IMR-90 (cell line): ENCODE measurements around the gene OSBPL8. TPM values are rescaled to one million over a fixed set of nuclear protein-coding genes. Genes with fewer than 3 reads are reported as not detected.

ENCODE experiments used
- ATAC-seq: fragments of 200-7000 bp; cut with Tn5 transposase; 2 replicates; pipeline ENCODE4 v1.9.1; 2020; ENCODE audit warnings: low read depth, mild to moderate bottlenecking, moderate library complexity
- BruUV-seq: library from RNA; stranded (reverse); fragments of 400-500 nt; replicated peaks from 2 replicates; lab custom pipeline; 2021; lab: Mats Ljungman, UMichigan
- CTCF ChIA-PET: fragments of 300-600 bp; formaldehyde crosslinking; extraction: SDS; loops from one replicate; lab custom pipeline; 2021; ENCODE audit warnings: antibody characterized with exemption; lab: Yijun Ruan, JAX
- POLR2A ChIA-PET: fragments of 300-600 bp; sonication (Branson Sonifier 250); formaldehyde crosslinking; loops from one replicate; lab custom pipeline; 2022; ENCODE audit warnings: antibody characterized with exemption; ENCODE audit not compliant: unreplicated experiment; lab: Charles Lee
- DNase-seq: peaks from one replicate; pipeline ENCODE4 v3.0.0; 2013
- H2AFZ ChIP-seq: replicated peaks from 2 replicates; pipeline ENCODE3; 2013; ENCODE audit warnings: low read length, mild to moderate bottlenecking; ENCODE audit not compliant: poor library complexity
- H2AK5ac ChIP-seq: 2 replicates; pipeline ENCODE4 v1.6.1; 2013; ENCODE audit warnings: low read depth, low read length, inconsistent platforms
- H2AK9ac ChIP-seq: replicated peaks from 2 replicates; pipeline ENCODE3; 2013; ENCODE audit warnings: mild to moderate bottlenecking, low read depth, low read length, moderate library complexity; ENCODE audit not compliant: poor library complexity
- H2BK120ac ChIP-seq: 2 replicates; pipeline ENCODE4 v1.6.1; 2013; ENCODE audit warnings: low read depth, low read length, inconsistent platforms
- H2BK15ac ChIP-seq: 3 replicates; pipeline ENCODE4 v1.6.1; 2013; ENCODE audit warnings: low read depth, low read length, inconsistent platforms
- H2BK20ac ChIP-seq: 2 replicates; pipeline ENCODE4 v1.6.1; 2013; ENCODE audit warnings: low read depth, mild to moderate bottlenecking, inconsistent platforms, low read length, moderate library complexity
- H2BK5ac ChIP-seq: 2 replicates; pipeline ENCODE4 v1.6.1; 2013; ENCODE audit warnings: mild to moderate bottlenecking, low read depth, low read length, inconsistent platforms; ENCODE audit not compliant: poor library complexity, severe bottlenecking
- H3K14ac ChIP-seq: replicated peaks from 2 replicates; pipeline ENCODE4 v1.6.1; 2013; ENCODE audit warnings: low read depth, low read length, inconsistent platforms
- H3K18ac ChIP-seq: 2 replicates; pipeline ENCODE4 v1.6.1; 2013; ENCODE audit warnings: low read depth, low read length, control low read depth
- H3K23ac ChIP-seq: 2 replicates; pipeline ENCODE4 v1.6.1; 2013; ENCODE audit warnings: low read depth, low read length, inconsistent platforms
- H3K27ac ChIP-seq: 2 replicates; pipeline ENCODE4 v1.5.1; 2013; ENCODE audit warnings: mild to moderate bottlenecking, control low read depth, low read length; ENCODE audit not compliant: insufficient read depth
- H3K27me3 ChIP-seq: 2 replicates; pipeline ENCODE4 v1.6.1; 2013; ENCODE audit warnings: low read length; ENCODE audit not compliant: control insufficient read depth, insufficient read depth
- H3K36me3 ChIP-seq: 2 replicates; pipeline ENCODE4 v1.6.1; 2013; ENCODE audit warnings: low read length, mixed read lengths; ENCODE audit not compliant: control insufficient read depth, insufficient read depth
- H3K4ac ChIP-seq: 2 replicates; pipeline ENCODE4 v1.6.1; 2013; ENCODE audit warnings: low read depth, low read length, inconsistent platforms
- H3K4me1 ChIP-seq: 2 replicates; pipeline ENCODE4 v1.6.1; 2013; ENCODE audit warnings: low read length, mixed read lengths; ENCODE audit not compliant: control insufficient read depth, insufficient read depth
- H3K4me2 ChIP-seq: 2 replicates; pipeline ENCODE4 v1.6.1; 2013; ENCODE audit warnings: low read depth, mild to moderate bottlenecking, control low read depth, low read length, moderate library complexity
- H3K4me3 ChIP-seq: 2 replicates; pipeline ENCODE4 v1.5.1; 2013; ENCODE audit warnings: low read depth, mild to moderate bottlenecking, control low read depth, low read length, moderate library complexity; ENCODE audit not compliant: insufficient read depth
- H3K56ac ChIP-seq: 2 replicates; pipeline ENCODE4 v1.6.1; 2013; ENCODE audit warnings: low read length, inconsistent platforms; ENCODE audit not compliant: insufficient read depth; ENCODE audit errors: extremely low read depth
- H3K79me1 ChIP-seq, 2 experiments: 2 replicates each; pipeline ENCODE4 v1.6.1; 2013; ENCODE audit warnings: low read length in 2 of 2, inconsistent platforms in 1 of 2, low read depth in 1 of 2
- H3K9ac ChIP-seq: 2 replicates; pipeline ENCODE4 v1.6.1; 2013; ENCODE audit warnings: low read depth, low read length, control low read depth
- H3K9me1 ChIP-seq: 2 replicates; pipeline ENCODE4 v1.6.1; 2013; ENCODE audit warnings: low read length, inconsistent platforms; ENCODE audit not compliant: insufficient read depth
- H3K9me3 ChIP-seq: 2 replicates; pipeline ENCODE4 v1.6.1; 2013; ENCODE audit warnings: low read length; ENCODE audit not compliant: control insufficient read depth, insufficient read depth
- H4K20me1 ChIP-seq: 2 replicates; pipeline ENCODE4 v1.6.1; 2013; ENCODE audit warnings: low read length, inconsistent platforms; ENCODE audit not compliant: insufficient read depth
- H4K5ac ChIP-seq: 2 replicates; pipeline ENCODE4 v1.6.1; 2013; ENCODE audit warnings: mild to moderate bottlenecking, low read depth, low read length, control low read depth
- H4K8ac ChIP-seq, 2 experiments: 2 replicates each; pipeline ENCODE4 v1.6.1; 2013; ENCODE audit warnings: low read depth in 2 of 2, low read length in 2 of 2, control low read depth in 1 of 2, inconsistent platforms in 1 of 2
- H4K91ac ChIP-seq: 2 replicates; pipeline ENCODE4 v1.6.1; 2013; ENCODE audit warnings: low read depth, low read length, inconsistent platforms; ENCODE audit not compliant: insufficient read depth
- BHLHE40 ChIP-seq: fragments of 150-350 bp; IDR thresholded peaks from 2 replicates; pipeline ENCODE4 v1.6.1; 2016; ENCODE audit warnings: mild to moderate bottlenecking, low read depth, low read length
- MAFK ChIP-seq: IDR thresholded peaks from 2 replicates; pipeline ENCODE4 v1.6.1; 2012; ENCODE audit warnings: low read depth, low read length, improper control_type of control experiment
- NFE2L2 ChIP-seq: fragments of 150-350 bp; IDR thresholded peaks from 2 replicates; pipeline ENCODE4 v1.6.1; 2016; ENCODE audit warnings: low read depth, mild to moderate bottlenecking, low read length
- POLR2A ChIP-seq: IDR thresholded peaks from 2 replicates; pipeline ENCODE4 v1.6.1; 2012; ENCODE audit warnings: mild to moderate bottlenecking, low read depth, low read length
- WGBS, 2 experiments: methylation state at CpG; one replicate each; pipeline versions ENCODE4 v1.1.5 to v1.1.7; 2013; ENCODE audit warnings: missing lambda C conversion rate in 2 of 2; ENCODE audit not compliant: insufficient read length in 1 of 2; ENCODE audit errors: extremely low coverage in 2 of 2; 5-methylcytosine and 5-hydroxymethylcytosine counted together
- dilution Hi-C: fragments of 300-500 bp; cut with HindIII; formaldehyde crosslinking; loops from one replicate; pipeline ENCODE4 v1.14.3; 2018; ENCODE audit warnings: low sequenced_read_pairs; ENCODE audit not compliant: unreplicated experiment
- in situ Hi-C: fragments of 300-500 bp; cut with MboI; formaldehyde crosslinking; loops from 3 replicates; pipeline ENCODE4 v1.14.3; 2019; ENCODE audit warnings: low sequenced_read_pairs, inconsistent platforms, mixed read lengths
- intact Hi-C: fragments of 100-400 bp; cut with micrococcal nuclease; formaldehyde crosslinking; loops from 2 replicates; pipeline ENCODE4 v1.10.0; 2022
- polyA plus RNA-seq, 3 experiments: library from polyadenylated mRNA; depleted of rRNA; stranded (reverse); fragments of >200 nt; gene quantifications; 2 replicates each; pipeline ENCODE4 v1.2.3, GENCODE V29; 2012; ENCODE audit warnings: low replicate concordance in 1 of 3
- total RNA-seq: library from RNA; depleted of rRNA; stranded (reverse); fragments of >200 nt; gene quantifications from 2 replicates; pipeline ENCODE4 v1.2.3, GENCODE V29; 2012
- TF ChIP-seq, protein P1 (sequence below): conservative IDR thresholded peaks from 2 replicates; pipeline ENCODE4 v1.5.1; 2012; ENCODE audit warnings: mild to moderate bottlenecking, low read depth, low read length, improper control_type of control experiment

OSBPL8 gene
- total and polyA plus RNA-seq, 2 of the 4 experiments (the other 2 are of a cell fraction) = 17.8 to 24.2 TPM

DNA sequence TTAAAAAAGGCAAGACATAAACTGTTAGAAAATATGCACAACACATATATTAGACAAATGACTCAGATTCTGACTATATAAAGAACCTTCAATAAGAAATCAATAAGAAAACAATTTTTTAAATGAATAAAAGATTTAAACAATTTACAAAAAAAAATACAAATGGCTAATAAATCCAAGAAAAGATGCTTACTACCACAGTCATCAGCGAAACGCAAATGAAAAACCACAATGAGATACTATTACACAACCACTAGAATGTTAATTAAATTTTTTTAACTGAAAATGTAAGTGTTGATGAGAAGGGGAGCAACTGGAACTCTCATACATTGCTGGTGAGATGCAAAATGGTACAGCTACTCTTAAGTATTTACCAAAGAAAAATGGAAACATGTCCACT, 24.4 kb downstream of the OSBPL8 start:
- Histone ChIP-seq H3K79me1 (peaks cover 20 to 48% of the 10 kb centered on the region in 2 experiments), H2BK20ac (no peak overlapping the region), H4K91ac (no peak overlapping the region), H3K36me3 (no peaks in the 10 kb centered on the region), H4K5ac (no peak overlapping the region), H3K4ac (no peak overlapping the region), H3K4me3 (no peak overlapping the region), H2AK5ac (no peak overlapping the region), H2BK120ac (no peak overlapping the region), H2BK5ac (no peak overlapping the region), H2BK15ac (no peak overlapping the region), H3K9me1 (peaks cover 3% of the 10 kb centered on the region; the same call in 1 of the 2 replicates), H3K18ac (no peak overlapping the region), H3K4me2 (no peak overlapping the region), H3K4me1 (peaks cover 1% of the 10 kb centered on the region; the same call in 1 of the 2 replicates), H3K27ac (no peak overlapping the region), H3K27me3 (no peaks in the 10 kb centered on the region), H3K14ac (no peak overlapping the region), H3K23ac (no peak overlapping the region), H3K9me3 (no peaks in the 10 kb centered on the region), H3K9ac (no peak overlapping the region), H4K20me1 (peaks cover 9% of the 10 kb centered on the region), H2AK9ac (no peak overlapping the region), H4K8ac (no peak overlapping the region), H2AFZ (no peak overlapping the region), H3K56ac (no peak overlapping the region)
- ChIA-PET CTCF (no interaction called here), POLR2A (no interaction called here)
- no peak for ATAC-seq
- dilution Hi-C loops = no loop called here
- WGBS, 2 experiments = no CpG with 5 or more reads among the region's 2 CpGs
- TF ChIP-seq NFE2L2 (no peak), POLR2A (no peak), MAFK (no peak), BHLHE40 (no peak)
- TF ChIP-seq, protein P1, sequence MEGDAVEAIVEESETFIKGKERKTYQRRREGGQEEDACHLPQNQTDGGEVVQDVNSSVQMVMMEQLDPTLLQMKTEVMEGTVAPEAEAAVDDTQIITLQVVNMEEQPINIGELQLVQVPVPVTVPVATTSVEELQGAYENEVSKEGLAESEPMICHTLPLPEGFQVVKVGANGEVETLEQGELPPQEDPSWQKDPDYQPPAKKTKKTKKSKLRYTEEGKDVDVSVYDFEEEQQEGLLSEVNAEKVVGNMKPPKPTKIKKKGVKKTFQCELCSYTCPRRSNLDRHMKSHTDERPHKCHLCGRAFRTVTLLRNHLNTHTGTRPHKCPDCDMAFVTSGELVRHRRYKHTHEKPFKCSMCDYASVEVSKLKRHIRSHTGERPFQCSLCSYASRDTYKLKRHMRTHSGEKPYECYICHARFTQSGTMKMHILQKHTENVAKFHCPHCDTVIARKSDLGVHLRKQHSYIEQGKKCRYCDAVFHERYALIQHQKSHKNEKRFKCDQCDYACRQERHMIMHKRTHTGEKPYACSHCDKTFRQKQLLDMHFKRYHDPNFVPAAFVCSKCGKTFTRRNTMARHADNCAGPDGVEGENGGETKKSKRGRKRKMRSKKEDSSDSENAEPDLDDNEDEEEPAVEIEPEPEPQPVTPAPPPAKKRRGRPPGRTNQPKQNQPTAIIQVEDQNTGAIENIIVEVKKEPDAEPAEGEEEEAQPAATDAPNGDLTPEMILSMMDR = no peak
- no TSS peak for BruUV-seq
- in situ Hi-C loops = no loop called here
- intact Hi-C loops = no loop called here
- no peak for DNase-seq
